GM21447 (cell line): ENCODE results near the gene NAA35.

Source experiments
- ATAC-seq: cut with Tn5 transposase; IDR thresholded peaks from one replicate; pipeline ENCODE4 v1.9.1; 2021; ENCODE audit not compliant: unreplicated experiment

Gene NAA35

DNA sequence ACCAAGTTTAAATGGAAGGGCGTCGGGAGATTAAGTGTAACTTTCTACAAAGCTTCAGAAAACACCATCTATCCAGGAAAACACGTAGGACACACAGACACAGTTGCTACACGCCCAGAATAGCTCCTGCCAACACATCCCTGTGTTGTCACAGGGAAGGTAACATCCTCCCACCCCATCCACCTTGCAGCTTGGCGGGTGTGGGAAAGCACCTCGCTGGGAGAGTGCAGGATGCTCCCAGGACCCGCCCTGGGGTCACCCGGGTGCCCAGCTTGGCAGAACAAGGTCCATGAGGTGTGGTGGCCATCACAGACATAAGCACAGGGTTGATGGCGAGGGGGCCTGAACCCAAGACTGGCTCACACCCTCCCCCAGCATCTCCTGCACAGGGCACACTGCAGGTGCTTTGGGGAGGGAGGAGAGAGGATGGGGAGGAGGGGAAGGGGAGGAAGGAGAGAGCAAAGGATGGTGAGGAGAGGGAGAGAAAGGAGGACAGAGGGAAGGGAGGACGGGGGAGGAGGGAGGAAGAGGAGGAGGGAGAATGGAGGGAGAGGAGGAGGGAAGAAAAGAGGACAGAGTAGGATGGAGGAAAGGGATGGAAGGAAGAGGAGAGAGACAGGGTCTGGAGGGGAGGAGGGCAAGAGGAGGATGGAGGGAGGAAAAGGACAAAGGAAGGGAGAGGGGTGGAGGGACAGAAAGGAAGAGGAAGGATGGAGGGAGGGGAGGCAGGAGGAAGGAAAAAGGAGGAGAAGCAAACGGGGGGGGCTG is 121.2 kb downstream of the NAA35 start:
- ATAC-seq, result no peak

DNA sequence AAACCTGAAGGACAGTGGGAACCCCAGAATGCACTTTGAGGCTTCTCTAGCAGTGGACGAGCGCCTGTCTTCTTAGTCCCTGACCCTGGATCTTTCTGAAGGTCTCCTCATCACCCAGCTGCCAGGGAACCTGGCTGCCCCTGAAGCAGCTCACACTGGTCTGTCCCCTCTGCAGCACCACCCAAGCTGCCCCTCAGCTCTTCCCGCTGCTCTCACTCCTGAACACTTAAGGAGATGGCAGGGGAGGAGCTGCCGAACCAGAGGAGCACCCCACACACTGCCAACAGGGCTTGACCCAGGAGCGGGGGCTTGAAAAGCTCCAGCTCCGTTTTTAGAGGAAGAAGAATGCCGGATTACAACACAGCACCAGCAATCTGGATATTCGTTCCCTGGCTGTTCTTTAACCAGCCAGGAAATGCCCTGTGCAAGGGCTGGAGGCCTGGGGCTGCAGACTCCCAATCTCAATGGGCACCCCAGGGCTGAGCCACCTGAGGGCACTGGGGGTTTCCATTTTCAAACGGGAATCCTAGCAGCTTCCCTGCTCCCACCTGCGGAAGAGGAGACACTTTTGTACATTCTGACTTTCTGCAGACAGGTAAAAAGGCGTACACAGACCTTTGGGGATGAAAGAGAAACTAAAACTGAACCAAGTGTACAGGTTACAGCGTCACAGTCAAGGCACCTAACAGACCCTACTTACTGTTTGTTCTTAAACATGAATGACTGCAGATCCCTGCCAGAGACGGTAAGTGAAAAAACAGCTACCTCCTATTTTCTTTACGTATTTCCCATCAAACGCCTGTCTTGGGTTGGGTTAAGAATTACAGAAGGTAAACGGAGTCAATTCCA is 122.1 kb downstream of the NAA35 start:
- no peak for ATAC-seq

DNA sequence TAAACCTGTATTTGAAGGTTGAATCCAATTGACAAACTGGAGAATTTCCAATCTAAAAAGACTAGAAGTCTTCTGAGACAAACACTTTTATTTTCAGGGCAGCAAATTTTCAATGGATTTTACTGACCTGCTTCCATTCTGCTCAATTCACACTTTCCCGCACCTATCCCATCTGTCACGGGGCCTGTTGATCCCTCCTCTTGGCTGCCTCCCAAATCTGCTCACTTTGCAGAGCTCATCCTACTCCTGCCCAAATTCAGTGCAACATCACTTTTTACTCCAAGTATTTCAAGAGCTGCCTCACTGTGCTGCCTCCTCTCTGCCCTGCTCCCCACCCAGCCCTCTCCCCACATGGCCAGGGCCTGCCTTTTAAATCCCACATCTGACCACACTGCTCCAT is 123.3 kb downstream of the NAA35 start:
- no peak for ATAC-seq

DNA sequence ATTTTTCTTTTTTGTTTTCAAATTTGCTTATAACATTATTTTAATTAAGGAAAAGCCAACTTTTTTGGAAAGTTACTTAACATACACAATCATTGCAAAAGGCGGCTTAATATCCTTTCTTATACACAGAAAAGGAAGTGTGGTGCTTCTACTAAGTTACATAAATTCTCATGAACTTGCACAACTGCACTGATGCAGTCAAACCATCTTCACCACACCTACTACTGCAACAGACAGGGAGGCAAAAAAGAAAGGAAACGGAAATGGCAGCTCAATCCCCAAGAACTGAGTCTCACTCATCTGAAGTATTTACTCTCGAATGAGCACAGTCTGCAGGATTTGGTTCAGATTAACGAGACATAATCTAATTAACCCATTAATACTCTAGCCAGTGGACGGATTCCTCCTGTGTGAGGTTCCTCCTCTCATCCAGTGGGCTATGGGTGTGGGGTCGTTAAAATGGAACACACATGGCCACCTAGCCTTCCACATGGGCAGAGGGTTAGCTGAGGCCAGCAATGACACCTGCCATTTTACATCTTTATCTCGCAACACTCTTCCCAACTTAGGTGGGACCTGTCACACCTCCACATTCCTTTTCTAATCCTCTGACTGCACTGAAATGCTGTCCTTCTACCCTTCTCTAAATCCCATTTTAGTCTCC is 128.4 kb downstream of the NAA35 start:
- ATAC-seq, result no peak
